NCI-H2029 (cell line): ENCODE results near the gene CWF19L2.

Experiments
- DNase-seq: peaks from one replicate; lab custom pipeline; 2025; lab: John Stamatoyannopoulos, UW

The CWF19L2 gene

GRCh38 chr11:107293677-107294344 lies 163.8 kb downstream of the CWF19L2 start:
- no peak for DNase-seq

GRCh38 chr11:107282195-107282594 lies 175.4 kb downstream of the CWF19L2 start:
- DNase-seq, result no peak
